ENCODE data around the gene PCNX1. TPM values are rescaled to one million over a fixed set of nuclear protein-coding genes. Genes with fewer than 3 reads are reported as not detected.

Gene PCNX1
- total and polyA plus RNA-seq, 5 donors = 7.0 to 48.0 (median 36.5) TPM

DNA sequence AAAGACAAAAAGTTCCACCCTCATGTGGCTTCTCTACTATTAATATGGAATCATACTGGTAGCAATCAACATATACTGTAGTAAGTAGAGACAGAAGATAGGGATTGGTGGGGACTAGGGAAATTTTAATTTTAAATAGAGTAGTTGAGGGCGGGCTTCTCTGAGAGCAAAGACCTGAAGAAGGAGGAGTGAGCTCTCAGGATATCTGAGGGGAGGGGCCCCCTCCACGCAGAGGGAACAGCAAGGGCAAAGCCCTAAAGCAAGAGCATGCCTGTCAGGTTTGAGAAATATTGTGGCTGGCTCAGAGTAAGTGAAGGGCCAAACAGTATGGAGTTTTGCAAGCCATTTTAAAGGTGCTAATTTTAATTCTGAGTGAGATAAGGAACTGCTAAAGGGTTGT is 64.3 kb downstream of the PCNX1 start:
- no peak for DNase-seq
- intact Hi-C loops (cut with DNase I) = loop anchor here in 2 of 4 donors (5.0 kb wide), 2 partner anchors 64 to 149 kb away; partner anchors contain the start of gene PCNX1 (in 2 of the 2)
- no peak overlapping the region for H3K27ac ChIP-seq (ENCODE audit: low read length)
- H3K27me3 ChIP-seq (ENCODE audit: control insufficient read depth, insufficient read depth) = no peaks in the 10 kb centered on the region
- WGBS = 57% methylated on average over 2 of the region's 2 CpGs
- no peaks in the 10 kb centered on the region for H3K9me3 ChIP-seq (ENCODE audit: control insufficient read depth, low read length)
- H3K4me3 ChIP-seq (ENCODE audit: low read length) = no peak overlapping the region
- no peaks in the 10 kb centered on the region for H3K4me1 ChIP-seq (ENCODE audit: control insufficient read depth, insufficient read depth, low read length)
- ATAC-seq = peak; percentile 33 to 41

DNA sequence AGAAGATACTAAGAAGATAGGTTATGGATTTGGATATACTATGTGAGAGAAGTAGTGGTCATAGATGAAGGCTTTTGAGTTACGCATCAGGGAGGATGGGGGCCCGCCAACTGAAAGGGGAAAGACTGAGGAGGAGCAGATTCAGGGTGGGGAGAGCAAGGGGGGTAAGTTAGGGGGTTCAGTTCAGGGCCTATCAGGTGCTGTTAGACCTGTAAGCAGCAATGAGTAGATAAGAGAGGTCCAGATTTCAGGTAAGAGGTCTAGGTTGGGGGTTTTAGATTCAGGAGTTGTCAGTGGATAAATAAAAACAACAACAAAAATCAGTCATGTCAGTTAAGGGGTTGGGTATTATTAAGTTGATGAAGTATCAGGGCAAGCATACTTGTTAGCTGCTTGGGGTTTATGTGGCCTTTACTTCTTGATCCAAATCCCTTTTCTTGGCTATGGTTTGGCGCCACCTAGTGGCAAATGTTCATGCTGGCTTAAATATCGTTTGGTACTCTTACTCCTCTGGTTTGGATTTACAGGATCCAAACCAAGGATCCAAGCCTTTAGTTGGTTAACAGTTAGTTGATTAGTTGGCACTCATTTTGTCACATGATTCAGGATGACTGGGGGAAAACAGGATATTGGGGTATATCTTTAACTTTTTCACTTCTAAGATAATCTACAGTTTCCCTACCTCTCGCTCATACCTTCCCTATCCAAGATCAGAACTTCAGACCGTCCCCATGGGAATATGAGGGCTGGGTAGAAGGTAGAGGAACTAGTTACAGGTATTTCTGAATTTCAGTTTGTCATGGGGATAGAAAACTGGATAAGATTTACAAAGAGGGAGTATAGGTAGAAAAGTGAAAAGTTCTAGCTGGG is 65.1 kb downstream of the PCNX1 start:
- peak; percentile 79 to 88 for ATAC-seq
- H3K9me3 ChIP-seq (ENCODE audit: control insufficient read depth, low read length) = no peaks in the 10 kb centered on the region
- 60% methylated on average over 6 of the region's 6 CpGs for WGBS
- peak; percentile 72 to 89 (median 75) for DNase-seq
- no peak overlapping the region for H3K27ac ChIP-seq (ENCODE audit: low read length)
- no peaks in the 10 kb centered on the region for H3K4me1 ChIP-seq (ENCODE audit: control insufficient read depth, insufficient read depth, low read length)
- no peak overlapping the region for H3K4me3 ChIP-seq (ENCODE audit: low read length)
- H3K27me3 ChIP-seq (ENCODE audit: control insufficient read depth, insufficient read depth) = no peaks in the 10 kb centered on the region
- intact Hi-C loops (cut with DNase I) = loop anchor here in 3 of 4 donors (2.0 to 5.0 kb wide), 3 partner anchors 65 to 156 kb away; partner anchors contain the start of gene PCNX1 (in 2 of the 3)

DNA sequence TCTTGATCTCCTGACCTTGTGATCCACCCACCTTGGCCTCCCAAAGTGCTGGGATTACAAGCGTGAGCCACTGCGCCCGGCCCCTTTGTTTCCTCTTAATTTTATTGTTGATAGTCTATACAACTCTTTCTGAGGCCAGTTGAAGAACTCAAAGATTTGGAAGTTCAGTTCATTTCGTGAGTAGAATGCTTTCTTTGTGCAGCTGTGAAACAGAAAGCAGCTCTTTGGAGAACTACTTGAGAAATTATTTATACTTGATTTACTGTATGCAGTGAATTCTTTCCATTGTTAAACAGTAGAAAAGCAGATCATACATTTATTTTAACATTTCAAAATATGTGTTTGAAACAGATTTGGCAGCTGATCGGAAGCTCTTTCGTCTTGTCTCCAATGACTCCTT is 69.3 kb downstream of the PCNX1 start:
- ATAC-seq (no peak), DNase-seq (no peak)
- intact Hi-C loops (cut with DNase I) = no loop called here
- no peaks in the 10 kb centered on the region for H3K27me3 ChIP-seq (ENCODE audit: control insufficient read depth, insufficient read depth)
- no peaks in the 10 kb centered on the region for H3K9me3 ChIP-seq (ENCODE audit: control insufficient read depth, low read length)
- H3K27ac ChIP-seq (ENCODE audit: low read length) = no peak overlapping the region
- H3K4me3 ChIP-seq (ENCODE audit: low read length) = no peak overlapping the region
- WGBS = 79% methylated on average over 6 of the region's 6 CpGs
- H3K4me1 ChIP-seq (ENCODE audit: control insufficient read depth, insufficient read depth, low read length) = no peaks in the 10 kb centered on the region

DNA sequence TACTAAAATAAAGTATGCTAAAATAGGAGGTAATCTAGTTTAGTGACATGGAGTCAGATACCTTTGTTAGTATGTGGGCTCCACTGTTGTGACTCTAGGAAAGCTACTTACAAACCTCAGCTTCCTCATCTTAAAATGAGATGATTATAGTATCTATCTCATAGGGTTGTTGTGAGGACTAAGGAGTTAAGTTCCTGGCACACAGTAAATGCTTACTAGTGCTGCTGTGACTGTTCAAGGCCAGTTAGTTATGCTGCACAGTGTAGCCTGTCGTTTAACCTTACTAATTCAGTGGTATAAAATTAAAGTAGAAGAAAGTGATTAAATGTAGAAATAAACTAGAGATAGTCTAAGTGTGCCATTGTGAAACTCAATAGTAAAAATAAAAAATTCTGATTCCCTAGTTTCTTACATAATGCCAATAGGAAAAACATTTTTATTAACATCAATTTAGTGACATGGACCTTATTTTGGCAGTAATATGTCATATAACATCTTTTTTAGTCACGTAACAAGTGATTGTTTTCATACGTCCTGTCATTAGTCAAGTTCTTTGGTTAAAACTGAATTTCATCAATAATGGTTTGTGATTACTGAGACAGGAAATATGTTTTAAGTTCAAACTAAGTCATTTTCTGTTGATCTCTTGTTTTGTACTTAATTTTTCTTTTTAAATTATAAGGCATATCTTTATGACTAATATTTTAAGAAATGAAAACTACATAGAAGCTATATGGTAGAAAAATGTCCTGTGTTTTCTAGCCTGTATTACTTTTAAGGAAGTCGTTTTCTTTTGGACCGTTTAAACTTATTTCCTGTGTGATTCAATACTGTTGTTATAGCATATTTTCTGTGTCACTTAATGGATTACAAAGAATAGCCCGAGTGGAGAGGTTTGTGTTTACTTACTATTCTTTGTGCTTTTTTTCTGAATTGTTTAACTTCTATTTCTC is 74.0 kb downstream of the PCNX1 start:
- Histone ChIP-seq H3K9me3 (ENCODE audit: control insufficient read depth, low read length) (no peaks in the 10 kb centered on the region), H3K27ac (ENCODE audit: low read length) (no peak overlapping the region), H3K4me3 (ENCODE audit: low read length) (no peak overlapping the region), H3K27me3 (ENCODE audit: control insufficient read depth, insufficient read depth) (no peaks in the 10 kb centered on the region), H3K4me1 (ENCODE audit: control insufficient read depth, insufficient read depth, low read length) (no peaks in the 10 kb centered on the region)
- WGBS = 47% methylated on average over 6 of the region's 6 CpGs
- ATAC-seq (peak in 1 of 2 donors; percentile 29), DNase-seq (no peak)
- intact Hi-C loops (cut with DNase I) = no loop called here

DNA sequence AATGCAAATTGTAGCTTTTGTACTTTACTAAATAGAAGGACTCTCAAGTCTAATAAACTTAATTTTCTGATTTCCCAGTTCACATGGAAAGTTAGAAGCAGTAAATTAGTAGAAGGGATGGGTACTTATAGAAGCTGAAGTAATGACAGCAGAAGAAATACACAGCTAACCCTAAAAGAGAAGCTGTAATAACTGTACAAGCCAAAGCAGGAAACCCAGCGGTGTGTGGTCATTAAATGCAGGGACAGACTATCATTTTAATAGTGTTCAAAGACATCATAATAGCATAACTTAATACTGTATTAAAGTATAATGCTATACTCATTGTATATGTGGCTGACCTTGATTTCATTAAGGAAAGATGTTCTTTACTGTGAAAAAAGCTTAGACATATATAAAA is 74.9 kb downstream of the PCNX1 start:
- no peaks in the 10 kb centered on the region for H3K9me3 ChIP-seq (ENCODE audit: control insufficient read depth, low read length)
- 81% methylated on average over 1 of the region's 1 CpG for WGBS
- no peak for ATAC-seq
- no peaks in the 10 kb centered on the region for H3K4me1 ChIP-seq (ENCODE audit: control insufficient read depth, insufficient read depth, low read length)
- H3K4me3 ChIP-seq (ENCODE audit: low read length) = no peak overlapping the region
- DNase-seq = no peak
- H3K27ac ChIP-seq (ENCODE audit: low read length) = no peak overlapping the region
- no peaks in the 10 kb centered on the region for H3K27me3 ChIP-seq (ENCODE audit: control insufficient read depth, insufficient read depth)
- intact Hi-C loops (cut with DNase I) = no loop called here

DNA sequence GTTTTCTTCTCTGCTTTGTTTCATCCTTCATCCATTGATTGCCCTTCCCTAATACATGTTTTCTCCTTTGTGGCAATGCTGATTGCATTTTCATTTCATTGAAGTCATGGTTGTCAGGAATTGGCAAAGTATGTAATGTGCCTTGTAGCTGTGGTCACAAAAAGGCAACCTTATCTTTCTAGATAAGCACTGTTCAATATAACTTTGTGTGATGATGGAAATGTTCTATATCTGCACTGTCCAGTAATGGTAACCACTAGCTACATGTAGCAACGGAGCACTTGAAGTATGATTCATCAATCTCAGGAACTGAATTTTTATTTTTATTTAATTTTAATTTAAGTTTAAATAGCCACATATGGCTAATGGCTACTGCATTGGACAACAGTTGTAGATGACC is 79.8 kb downstream of the PCNX1 start:
- no peak overlapping the region for H3K27ac ChIP-seq (ENCODE audit: low read length)
- H3K4me3 ChIP-seq (ENCODE audit: low read length) = no peak overlapping the region
- no peaks in the 10 kb centered on the region for H3K4me1 ChIP-seq (ENCODE audit: control insufficient read depth, insufficient read depth, low read length)
- no peaks in the 10 kb centered on the region for H3K9me3 ChIP-seq (ENCODE audit: control insufficient read depth, low read length)
- WGBS = 51% methylated on average over 1 of the region's 1 CpG
- intact Hi-C loops (cut with DNase I) = no loop called here
- DNase-seq (no peak), ATAC-seq (peak; percentile 76 to 85)
- no peaks in the 10 kb centered on the region for H3K27me3 ChIP-seq (ENCODE audit: control insufficient read depth, insufficient read depth)

DNA sequence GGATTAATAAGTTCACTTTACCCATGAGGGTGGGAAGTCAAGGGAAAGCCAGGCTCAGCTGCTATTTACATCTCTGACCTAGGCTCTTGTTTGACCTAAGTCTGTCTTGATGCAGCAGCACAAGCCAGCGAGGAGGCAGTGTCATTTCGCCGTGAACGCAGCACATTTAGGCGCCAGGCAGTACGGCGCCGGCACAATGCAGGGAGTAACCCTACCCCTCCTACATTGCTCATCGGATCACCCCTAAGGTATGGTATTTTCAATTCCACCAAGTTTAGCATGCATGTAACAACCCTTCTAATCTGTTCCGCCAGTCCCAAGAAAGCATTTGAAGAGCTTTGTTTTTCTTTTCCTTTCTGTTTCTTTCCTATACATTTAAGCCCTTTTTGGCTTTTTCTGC is 81.2 kb downstream of the PCNX1 start:
- no peak overlapping the region for H3K4me3 ChIP-seq (ENCODE audit: low read length)
- H3K27me3 ChIP-seq (ENCODE audit: control insufficient read depth, insufficient read depth) = no peaks in the 10 kb centered on the region
- no peak overlapping the region for H3K27ac ChIP-seq (ENCODE audit: low read length)
- 94% methylated on average over 10 of the region's 10 CpGs for WGBS
- no peaks in the 10 kb centered on the region for H3K9me3 ChIP-seq (ENCODE audit: control insufficient read depth, low read length)
- no peaks in the 10 kb centered on the region for H3K4me1 ChIP-seq (ENCODE audit: control insufficient read depth, insufficient read depth, low read length)
- ATAC-seq (peak in 1 of 2 donors; percentile 35), DNase-seq (peak in 1 of 3 donors; percentile 26)
- intact Hi-C loops (cut with DNase I) = no loop called here

DNA sequence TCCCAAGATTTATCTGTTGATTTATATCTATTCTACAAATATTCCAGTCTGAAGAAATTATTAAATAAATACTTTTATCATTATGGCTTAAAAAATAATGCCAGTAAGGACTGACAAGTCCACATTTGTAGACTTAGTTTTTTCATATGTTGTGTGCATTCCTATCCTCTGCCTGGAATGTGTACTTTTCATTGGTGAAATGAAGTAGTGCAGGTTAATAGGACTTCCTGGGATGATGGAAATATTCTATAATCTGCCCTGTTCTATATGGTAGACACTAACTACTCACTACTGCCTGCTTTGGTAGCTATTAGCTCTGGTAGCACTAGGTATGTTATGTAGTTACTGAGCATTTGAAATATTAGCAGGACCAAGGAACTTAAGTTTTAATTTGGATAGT is 86.7 kb downstream of the PCNX1 start:
- Histone ChIP-seq H3K4me1 (ENCODE audit: control insufficient read depth, insufficient read depth, low read length) (no peaks in the 10 kb centered on the region), H3K27me3 (ENCODE audit: control insufficient read depth, insufficient read depth) (no peaks in the 10 kb centered on the region), H3K9me3 (ENCODE audit: control insufficient read depth, low read length) (no peaks in the 10 kb centered on the region), H3K27ac (ENCODE audit: low read length) (no peak overlapping the region), H3K4me3 (ENCODE audit: low read length) (no peak overlapping the region)
- intact Hi-C loops (cut with DNase I) = no loop called here
- DNase-seq (no peak), ATAC-seq (no peak)

DNA sequence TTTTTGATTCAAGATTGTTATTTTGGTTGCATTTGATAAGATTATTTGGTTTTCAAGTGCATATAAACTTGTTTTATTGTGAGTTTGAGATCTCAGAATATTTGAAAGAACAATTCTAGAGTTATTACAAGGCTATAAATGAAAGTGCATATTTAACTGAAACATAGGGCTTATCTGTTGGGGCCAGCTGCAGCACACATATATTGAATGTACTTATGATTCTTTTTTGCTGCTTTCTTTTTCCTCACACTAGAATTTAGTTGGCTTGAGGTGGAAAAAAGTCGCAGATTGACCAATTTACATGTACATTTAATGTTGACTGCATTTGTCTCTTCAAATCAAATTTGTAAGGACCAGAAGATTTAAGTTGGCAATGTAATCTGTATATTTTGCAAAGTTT is 88.0 kb downstream of the PCNX1 start:
- Histone ChIP-seq H3K4me1 (ENCODE audit: control insufficient read depth, insufficient read depth, low read length) (no peaks in the 10 kb centered on the region), H3K27me3 (ENCODE audit: control insufficient read depth, insufficient read depth) (no peaks in the 10 kb centered on the region), H3K27ac (ENCODE audit: low read length) (no peak overlapping the region), H3K9me3 (ENCODE audit: control insufficient read depth, low read length) (no peaks in the 10 kb centered on the region), H3K4me3 (ENCODE audit: low read length) (no peak overlapping the region)
- intact Hi-C loops (cut with DNase I) = no loop called here
- WGBS = 89% methylated on average over 1 of the region's 1 CpG
- DNase-seq = no peak
- no peak for ATAC-seq

DNA sequence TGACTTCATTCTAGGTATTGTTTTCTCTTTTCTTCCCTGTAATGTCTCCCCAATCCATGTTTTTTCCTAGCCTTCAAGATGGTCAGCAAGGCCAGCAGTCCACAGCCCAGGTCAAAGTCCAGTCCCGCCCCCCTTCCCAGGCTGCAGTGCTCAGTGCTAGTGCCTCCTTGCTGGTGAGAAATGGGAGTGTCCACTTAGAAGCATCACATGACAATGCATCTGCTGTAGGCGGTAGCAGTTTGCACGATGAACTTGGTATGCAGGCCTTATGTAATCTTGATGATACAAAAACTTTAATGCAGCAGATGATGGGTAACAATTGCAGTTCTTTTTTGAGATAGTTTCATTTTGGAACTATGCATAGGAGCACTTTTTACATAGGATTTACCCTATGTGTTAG is 88.4 kb downstream of the PCNX1 start:
- intact Hi-C loops (cut with DNase I) = no loop called here
- H3K27me3 ChIP-seq (ENCODE audit: control insufficient read depth, insufficient read depth) = no peaks in the 10 kb centered on the region
- no peaks in the 10 kb centered on the region for H3K9me3 ChIP-seq (ENCODE audit: control insufficient read depth, low read length)
- H3K4me1 ChIP-seq (ENCODE audit: control insufficient read depth, insufficient read depth, low read length) = no peaks in the 10 kb centered on the region
- ATAC-seq (no peak), DNase-seq (peak in 1 of 3 donors; percentile 37)
- WGBS = 81% methylated on average over 3 of the region's 3 CpGs
- H3K4me3 ChIP-seq (ENCODE audit: low read length) = no peak overlapping the region
- no peak overlapping the region for H3K27ac ChIP-seq (ENCODE audit: low read length)

DNA sequence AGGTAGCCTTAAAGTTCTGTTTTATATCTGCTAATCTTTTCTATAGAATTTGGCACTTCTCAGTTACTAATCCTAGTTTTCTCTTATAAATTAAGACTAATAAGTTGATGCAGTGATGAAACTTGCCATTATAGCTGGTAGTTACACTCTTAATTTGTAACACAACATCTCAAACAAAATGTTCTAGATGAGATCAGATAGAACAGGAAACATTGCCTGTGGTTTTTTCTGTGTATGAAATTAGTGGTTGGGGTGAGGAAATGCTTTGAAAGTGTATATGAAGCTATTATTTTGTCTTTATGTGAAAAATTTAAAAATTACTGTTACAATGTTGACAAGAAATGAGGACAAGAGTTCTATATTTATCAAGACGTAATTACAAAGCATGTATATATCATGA is 91.9 kb downstream of the PCNX1 start:
- 88% methylated on average over 1 of the region's 1 CpG for WGBS
- ATAC-seq (no peak), DNase-seq (no peak)
- no peak overlapping the region for H3K27ac ChIP-seq (ENCODE audit: low read length)
- no peaks in the 10 kb centered on the region for H3K27me3 ChIP-seq (ENCODE audit: control insufficient read depth, insufficient read depth)
- H3K9me3 ChIP-seq (ENCODE audit: control insufficient read depth, low read length) = no peaks in the 10 kb centered on the region
- H3K4me1 ChIP-seq (ENCODE audit: control insufficient read depth, insufficient read depth, low read length) = no peaks in the 10 kb centered on the region
- H3K4me3 ChIP-seq (ENCODE audit: low read length) = no peak overlapping the region
- intact Hi-C loops (cut with DNase I) = no loop called here

Measured in right cardiac atrium (tissue), 5 donors.